Inferior parietal cortex (tissue), 1 donor: ENCODE measurements around the gene ZNF728.
"Not testable (repeated sequence)": the region's sequence is repeated elsewhere in the genome, so short reads cannot be mapped to it uniquely, and the experiment has no call there.

ENCODE experiments used
- DNase-seq: peaks from one replicate; pipeline ENCODE4 v3.0.0-alpha.2; 2016; ENCODE audit errors: extremely low spot score

ZNF728 gene

DNA sequence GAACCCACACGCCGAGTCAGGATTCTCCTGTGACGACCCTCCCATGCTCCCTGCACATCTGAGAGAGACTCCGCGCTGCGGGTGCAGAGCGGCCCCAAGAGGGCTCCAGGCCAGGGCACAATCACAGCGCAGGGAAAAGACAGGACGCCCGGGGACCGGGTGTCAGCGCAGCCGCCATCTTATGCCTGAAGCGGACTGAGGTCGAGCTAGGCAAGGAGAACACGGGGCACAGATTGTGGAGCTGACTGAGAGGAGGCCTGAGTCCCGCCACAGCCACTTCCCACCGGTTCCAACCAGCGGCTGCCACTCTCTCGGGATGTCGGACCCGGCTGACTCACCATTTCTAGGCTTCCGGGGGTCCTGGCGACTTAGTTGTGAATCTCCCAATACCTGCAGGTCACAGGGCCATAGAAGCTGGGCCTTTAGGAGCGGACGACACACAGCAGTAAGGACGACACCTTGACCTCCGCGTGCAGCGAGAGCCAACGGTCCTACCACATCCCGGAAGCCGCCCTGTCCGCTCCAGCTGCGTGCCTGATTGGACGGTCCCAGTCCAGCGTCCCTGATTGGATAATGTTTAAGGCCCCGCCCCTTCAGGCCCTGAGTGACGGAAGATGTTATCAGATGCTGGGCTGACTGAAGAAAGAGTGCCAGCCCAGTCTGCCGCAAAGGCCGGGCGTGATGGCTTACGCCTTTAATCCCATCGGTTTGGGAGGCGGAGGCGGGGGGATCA is at the start of gene ZNF728:
TSS of gene ZNF728 (minus strand) at position 487 of the 733 bp plus-strand sequence. CDS start at position 341, 146 bp downstream.
- peak; percentile 21 for DNase-seq

DNA sequence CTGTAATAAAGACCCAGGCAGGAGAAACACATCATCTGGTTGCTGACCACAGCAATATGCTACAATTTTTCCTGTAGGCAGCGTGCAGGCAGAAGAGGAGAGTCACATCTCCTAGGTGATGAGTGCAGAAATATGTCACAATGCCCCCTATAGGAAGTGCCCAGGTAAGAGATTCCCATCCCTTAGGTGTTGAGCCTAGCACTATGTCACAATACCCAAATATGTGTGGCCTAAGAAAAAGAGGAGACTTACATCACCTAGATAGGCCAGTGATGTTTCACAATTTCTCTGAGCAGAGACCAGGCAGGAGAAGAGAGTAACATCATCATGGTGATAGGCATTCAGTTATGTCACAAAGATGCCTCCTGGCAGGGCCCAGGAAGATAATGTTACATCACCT is 49.4 kb upstream of the ZNF728 start:
- no peak for DNase-seq

DNA sequence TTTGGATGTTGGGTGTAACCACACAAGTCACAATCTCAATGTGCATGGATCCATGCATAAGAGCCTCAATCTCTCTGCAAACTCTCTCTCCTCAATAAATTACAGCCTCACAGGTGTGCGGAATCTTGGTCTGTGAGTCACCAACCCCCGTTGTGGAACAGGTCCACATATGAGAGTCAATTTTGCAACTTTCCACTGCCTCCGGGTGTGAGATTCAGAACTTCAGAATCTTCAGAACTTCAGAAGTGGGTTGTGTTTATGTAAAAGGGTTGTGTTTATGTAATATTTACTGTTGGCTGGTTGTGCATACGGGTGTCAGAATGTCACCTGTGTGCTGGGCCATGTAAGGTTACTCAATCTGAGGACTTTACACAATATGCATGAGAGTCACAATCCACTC is 46.3 kb upstream of the ZNF728 start:
- DNase-seq: no peak

DNA sequence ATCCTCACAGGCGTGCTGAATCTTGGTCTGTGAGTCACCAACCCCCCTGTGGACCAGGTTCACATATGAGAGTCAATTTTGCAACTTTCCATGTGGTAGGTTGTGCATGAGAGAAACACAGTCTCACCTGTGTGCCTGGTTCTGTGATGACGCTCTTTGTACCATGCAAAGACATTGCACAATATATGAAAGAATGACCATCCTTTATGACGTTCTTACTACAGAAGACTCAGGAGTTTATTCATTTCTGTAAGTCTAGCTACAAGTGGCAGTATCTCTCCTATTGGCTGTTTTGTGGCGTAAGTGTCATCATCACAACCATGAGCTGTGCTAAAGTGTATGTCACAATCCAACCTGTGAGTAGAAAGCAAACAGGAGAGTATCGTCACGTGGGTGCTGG is 43.8 kb upstream of the ZNF728 start:
- no peak for DNase-seq

DNA sequence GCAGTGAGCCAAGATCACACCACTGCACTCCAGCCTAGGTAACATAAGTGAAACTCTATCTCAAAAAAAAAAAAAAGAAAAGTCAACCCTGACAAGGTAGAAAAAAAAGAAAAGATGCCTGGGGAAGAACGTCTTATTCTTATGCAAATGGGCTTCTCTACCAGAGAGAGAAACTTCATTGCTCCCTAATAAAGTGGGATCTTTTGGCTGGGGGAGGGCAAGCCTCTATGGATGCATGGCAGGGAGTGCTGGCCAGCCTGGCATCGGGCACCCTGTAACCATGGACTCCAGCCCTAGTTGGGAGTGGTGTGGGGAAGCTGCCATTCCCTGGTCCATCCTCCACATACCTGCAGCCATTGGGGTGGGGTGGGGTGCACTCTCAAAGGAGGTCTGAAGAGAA is 30.7 kb upstream of the ZNF728 start:
- DNase-seq: no peak

DNA sequence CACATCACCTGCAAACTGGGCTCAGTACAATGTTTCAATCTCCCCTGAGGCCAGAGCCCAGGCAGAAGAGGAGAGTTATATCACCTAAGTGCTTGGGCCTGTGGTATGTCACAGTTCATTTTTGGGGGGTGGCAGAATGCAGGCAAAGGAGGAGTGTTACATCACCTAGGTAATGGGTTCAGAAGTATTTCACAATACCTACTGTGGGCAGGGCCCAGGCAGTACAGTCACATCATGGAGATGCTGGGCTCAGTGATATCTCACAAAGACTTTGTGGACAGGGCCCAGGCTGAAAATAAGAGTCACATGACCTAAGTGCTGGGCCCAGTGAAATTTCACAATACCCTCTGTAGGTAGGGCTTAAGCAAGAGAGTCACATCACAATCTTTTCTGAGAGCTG is 12.7 kb upstream of the ZNF728 start:
- no peak for DNase-seq

DNA sequence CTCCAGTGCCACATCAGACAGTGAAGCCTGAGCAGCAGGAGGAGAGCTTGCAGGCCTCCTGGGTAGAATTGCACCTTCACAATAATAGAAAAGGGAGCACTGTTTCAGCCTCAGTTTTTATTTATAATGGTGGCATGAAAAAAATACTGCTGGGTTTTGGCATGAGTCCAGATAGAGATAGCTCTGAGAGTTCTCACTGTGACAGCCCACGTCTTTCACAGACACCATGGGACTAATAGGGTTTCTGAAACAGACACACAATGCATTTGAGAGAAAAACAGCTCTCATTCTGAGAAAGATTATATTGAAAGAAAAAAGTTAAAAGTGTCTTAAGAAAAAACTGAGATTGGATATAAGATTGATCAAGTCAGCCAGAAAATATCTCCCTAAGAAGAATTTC is 8.0 kb downstream of the ZNF728 start:
- not testable (repeated sequence) for DNase-seq

DNA sequence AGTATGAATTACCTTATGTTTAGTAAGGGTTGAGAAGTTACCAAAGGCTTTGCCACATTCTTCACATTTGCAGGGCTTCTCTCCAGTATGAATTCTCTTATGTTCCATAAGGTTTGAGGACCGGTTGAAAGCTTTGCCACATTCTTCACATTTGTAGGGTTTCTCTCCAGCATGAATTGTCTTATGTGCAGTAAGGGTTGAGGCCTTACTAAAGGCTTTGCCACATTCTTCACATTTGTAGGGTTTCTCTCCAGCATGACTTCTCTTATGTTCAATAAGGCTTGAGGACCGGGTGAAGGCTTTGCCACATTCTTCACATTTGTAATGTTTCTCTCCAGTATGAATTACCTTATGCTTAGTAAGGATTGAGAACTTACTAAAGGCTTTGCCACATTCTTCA is 26.7 kb downstream of the ZNF728 start:
- DNase-seq: no peak

DNA sequence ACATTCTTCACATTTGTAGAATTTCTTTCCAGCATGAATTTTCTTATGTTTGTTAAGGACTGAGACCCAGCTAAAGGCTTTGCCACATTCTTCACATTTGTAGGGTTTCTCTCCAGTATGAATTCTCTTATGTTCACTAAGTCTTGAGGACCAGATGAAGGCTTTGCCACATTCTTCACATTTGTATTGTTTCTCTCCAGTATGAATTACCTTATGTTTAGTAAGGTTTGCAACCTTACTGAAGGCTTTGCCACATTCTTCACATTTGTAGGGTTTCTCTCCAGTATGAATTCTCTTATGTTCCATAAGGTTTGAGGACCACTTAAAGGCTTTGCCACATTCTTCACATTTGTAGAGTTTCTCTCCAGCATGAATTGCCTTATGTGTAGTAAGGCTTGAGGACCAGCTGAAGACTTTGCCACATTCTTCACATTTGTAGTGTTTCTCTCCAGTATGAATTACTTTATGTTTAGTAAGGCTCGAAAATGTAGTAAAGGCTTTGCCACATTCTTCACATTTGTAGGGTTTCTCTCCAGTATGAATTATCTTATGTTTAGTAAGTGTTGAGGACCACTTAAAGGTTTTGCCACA is 27.3 kb downstream of the ZNF728 start:
- not testable (repeated sequence) for DNase-seq

DNA sequence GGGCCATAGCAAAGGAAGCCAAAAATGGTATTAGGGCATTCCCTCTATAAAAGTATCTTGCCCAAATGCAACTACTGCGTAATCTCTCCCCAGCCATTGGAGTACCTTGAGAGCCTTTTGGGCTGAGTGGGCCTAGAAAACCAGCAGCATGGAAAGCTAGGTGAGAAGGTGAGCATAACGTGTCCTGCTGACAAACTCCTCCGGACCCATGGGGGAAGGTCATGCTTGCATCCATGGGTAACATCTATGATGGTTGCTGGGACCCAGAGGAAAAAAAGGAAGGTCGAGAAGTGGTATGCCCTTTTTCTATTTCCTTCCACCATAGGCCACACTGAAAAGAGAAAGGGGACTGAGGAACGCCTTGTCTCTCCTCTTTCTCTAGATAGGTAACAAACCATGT is 57.4 kb downstream of the ZNF728 start:
- DNase-seq: no peak

DNA sequence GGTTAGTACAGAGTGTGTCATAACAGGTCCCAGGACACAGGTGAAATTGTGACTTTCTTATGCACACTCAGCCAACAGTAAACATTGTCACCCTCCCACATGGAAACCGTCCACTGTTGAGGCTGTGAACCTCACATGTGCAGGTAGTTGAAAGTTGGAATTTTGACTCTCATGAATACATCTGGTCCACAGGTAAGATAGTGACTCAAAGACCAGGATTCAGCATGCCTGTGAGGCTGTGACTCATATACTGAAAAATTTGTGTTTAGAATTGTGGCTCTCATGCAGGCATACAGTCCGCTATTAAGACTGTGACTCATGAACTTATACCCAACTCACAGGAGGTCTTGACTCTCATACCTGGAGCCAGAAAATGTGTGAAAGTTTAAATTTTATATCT is 67.8 kb downstream of the ZNF728 start:
- no peak for DNase-seq

DNA sequence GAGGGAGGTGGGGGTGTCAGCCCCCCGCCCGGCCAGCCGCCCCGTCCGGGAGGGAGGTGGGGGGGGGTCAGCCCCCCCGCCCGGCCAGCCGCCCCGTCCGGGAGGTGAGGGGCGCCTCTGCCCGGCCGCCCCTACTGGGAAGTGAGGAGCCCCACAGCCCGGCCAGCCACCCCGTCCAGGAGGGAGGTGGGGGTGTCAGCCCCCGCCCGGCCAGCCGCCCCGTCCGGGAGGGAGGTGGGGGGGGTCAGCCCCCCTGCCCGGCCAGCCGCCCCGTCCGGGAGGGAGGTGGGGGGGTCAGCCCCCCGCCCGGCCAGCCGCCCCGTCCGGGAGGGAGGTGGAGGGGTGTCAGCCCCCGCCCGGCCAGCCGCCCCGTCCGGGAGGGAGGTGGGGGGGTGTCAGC is 75.4 kb downstream of the ZNF728 start:
- not testable (repeated sequence) for DNase-seq

DNA sequence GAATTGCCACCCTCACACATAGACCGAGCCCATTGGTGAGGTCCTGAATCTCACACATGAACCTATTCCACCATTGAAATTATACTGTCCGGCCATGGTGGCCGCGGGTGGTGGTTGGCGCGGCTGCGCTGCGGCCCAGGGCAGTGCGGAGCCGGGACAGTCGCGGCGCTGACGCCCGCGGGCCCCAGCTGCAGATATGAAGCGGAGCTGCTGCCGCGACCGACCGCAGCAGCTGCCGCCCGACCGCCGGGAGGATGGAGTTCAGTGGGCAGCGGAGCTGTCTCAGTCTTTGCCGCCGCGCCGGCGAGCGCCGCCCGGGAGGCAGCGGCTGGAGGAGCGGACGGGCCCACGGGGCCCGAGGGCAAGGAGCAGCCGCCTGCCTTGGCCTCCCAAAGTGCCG is 77.8 kb downstream of the ZNF728 start:
- not testable (repeated sequence) for DNase-seq
